HUES6 (cell line): Measurements from ENCODE around the gene ZNF680.

Experiments used
- H3K27ac ChIP-seq: 2 replicates; pipeline ENCODE4 v1.7.0; 2013; ENCODE audit warnings: low read depth, mild to moderate bottlenecking, low read length, inconsistent platforms
- H3K27me3 ChIP-seq: 2 replicates; pipeline ENCODE4 v1.6.1; 2013; ENCODE audit warnings: low read length; ENCODE audit not compliant: control insufficient read depth, insufficient read depth
- H3K36me3 ChIP-seq: 2 replicates; pipeline ENCODE4 v1.6.1; 2013; ENCODE audit warnings: low read length; ENCODE audit not compliant: control insufficient read depth, insufficient read depth
- H3K4me1 ChIP-seq: 2 replicates; pipeline ENCODE4 v1.6.1; 2013; ENCODE audit warnings: low read length; ENCODE audit not compliant: control insufficient read depth, insufficient read depth
- H3K4me3 ChIP-seq: 2 replicates; pipeline ENCODE4 v1.5.1; 2013; ENCODE audit warnings: low read depth, low read length
- H3K9ac ChIP-seq: one replicate; pipeline ENCODE4 v1.6.1; 2013; ENCODE audit warnings: mild to moderate bottlenecking, low read length
- H3K9me3 ChIP-seq: 2 replicates; pipeline ENCODE4 v1.6.1; 2013; ENCODE audit warnings: low read depth, low read length; ENCODE audit not compliant: control insufficient read depth, insufficient read depth

ZNF680 gene

DNA sequence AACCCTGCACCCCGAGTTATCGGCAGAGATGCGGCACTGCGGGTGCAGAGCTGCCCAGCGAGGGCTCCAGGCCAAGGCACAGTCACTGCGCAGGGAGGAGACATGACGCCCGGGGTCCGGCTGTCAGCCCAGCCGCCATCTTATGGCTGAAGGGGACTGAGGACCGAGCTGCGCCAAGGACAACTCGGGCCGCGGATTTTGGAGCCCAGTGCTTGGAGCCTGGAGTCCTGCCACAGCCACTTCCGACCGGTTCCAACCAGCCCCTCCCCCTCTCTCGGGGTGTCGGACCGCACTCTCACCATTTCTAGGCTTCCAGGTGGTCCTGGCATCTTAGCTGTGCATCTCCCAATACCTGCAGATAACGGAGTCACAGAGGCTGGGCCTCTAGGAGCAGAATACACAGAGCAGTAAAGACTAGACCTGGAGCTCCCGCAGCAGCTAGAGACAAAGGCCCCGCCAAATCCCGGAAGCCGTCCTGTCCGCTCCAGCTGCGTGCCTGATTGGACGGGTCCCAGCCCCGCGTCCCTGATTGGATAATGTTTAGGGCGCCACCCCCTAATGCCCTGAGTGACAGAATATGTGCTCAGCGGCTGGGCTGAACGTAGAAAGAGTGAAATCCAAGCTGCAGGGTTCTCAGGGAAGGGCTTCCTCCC is at the start of gene ZNF680:
Gene ZNF680 (minus strand): TSS at position 446 of the 653 bp plus-strand sequence. CDS start 117 bp downstream, at position 329.
- Histone ChIP-seq H3K9me3 (peaks cover 29% of the 10 kb centered on the region), H3K36me3 (no peaks in the 10 kb centered on the region), H3K9ac (peak within 1 kb of the TSS; percentile 91), H3K27me3 (no peaks in the 10 kb centered on the region), H3K4me1 (no peaks in the 10 kb centered on the region), H3K4me3 (peak within 1 kb of the TSS; percentile 91), H3K27ac (peak within 1 kb of the TSS; percentile 61; the same call in 1 of the 2 replicates)

GRCh38 chr7:64612452-64612851 is 49.6 kb upstream of the ZNF680 start:
- Histone ChIP-seq H3K36me3 (peaks cover 3% of the 10 kb centered on the region; the same call in 1 of the 2 replicates), H3K4me3 (no peak overlapping the region), H3K9me3 (peaks cover 94% of the 10 kb centered on the region), H3K27ac (no peak overlapping the region), H3K4me1 (no peaks in the 10 kb centered on the region), H3K27me3 (no peaks in the 10 kb centered on the region), H3K9ac (no peak overlapping the region)

GRCh38 chr7:64611717-64612116 is 48.8 kb upstream of the ZNF680 start:
- Histone ChIP-seq H3K9me3 (peaks cover 90% of the 10 kb centered on the region), H3K4me3 (no peak overlapping the region), H3K27ac (no peak overlapping the region)

GRCh38 chr7:64610997-64611396 is 48.1 kb upstream of the ZNF680 start:
- Histone ChIP-seq H3K9me3 (peaks cover 89% of the 10 kb centered on the region), H3K4me1 (no peaks in the 10 kb centered on the region), H3K27ac (no peak overlapping the region), H3K27me3 (no peaks in the 10 kb centered on the region), H3K36me3 (peaks cover 3% of the 10 kb centered on the region; the same call in 1 of the 2 replicates), H3K4me3 (no peak overlapping the region), H3K9ac (no peak overlapping the region)

More at GRCh38 chr7:64611717-64612116, 48.8 kb upstream of the ZNF680 start:
- H3K4me1 ChIP-seq = no peaks in the 10 kb centered on the region
- no peaks in the 10 kb centered on the region for H3K27me3 ChIP-seq
- H3K36me3 ChIP-seq = peaks cover 3% of the 10 kb centered on the region; the same call in 1 of the 2 replicates
- no peak overlapping the region for H3K9ac ChIP-seq

- no peaks in the 10 kb centered on the region for H3K27me3 ChIP-seq
- H3K27ac ChIP-seq = no peak overlapping the region
- H3K36me3 ChIP-seq = peaks cover 3% of the 10 kb centered on the region; the same call in 1 of the 2 replicates
- no peak overlapping the region for H3K9ac ChIP-seq
- H3K9me3 ChIP-seq = peaks cover 87% of the 10 kb centered on the region
- no peak overlapping the region for H3K4me3 ChIP-seq
- H3K4me1 ChIP-seq = no peaks in the 10 kb centered on the region
These were observed 45.4 kb upstream of the ZNF680 start for GRCh38 chr7:64608116-64608910.

DNA sequence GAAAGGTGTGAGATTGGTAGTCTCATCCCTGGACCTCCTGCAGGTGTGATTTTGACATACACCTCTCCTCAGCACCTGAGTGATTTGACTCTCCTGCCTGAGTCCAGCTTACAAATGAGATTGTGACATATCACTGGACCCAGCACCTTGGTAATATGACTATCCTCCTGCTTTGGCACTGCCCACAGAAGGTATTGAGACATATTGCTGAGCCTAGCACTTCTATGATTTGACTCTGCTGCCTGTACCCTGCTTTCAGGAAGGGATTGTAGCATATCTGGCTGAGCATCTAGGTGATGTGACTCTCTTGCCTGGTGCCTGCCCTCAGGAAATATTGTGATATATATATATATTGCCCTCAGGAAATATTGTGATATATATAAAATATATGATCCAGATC is 43.5 kb upstream of the ZNF680 start:
- Histone ChIP-seq H3K4me1 (no peaks in the 10 kb centered on the region), H3K27me3 (no peaks in the 10 kb centered on the region), H3K9ac (no peak overlapping the region), H3K4me3 (no peak overlapping the region), H3K36me3 (peaks cover 6% of the 10 kb centered on the region; the same call in 1 of the 2 replicates), H3K9me3 (peaks cover 88% of the 10 kb centered on the region), H3K27ac (no peak overlapping the region)

GRCh38 chr7:64603271-64603670 is 40.4 kb upstream of the ZNF680 start:
- Histone ChIP-seq H3K27ac (no peak overlapping the region), H3K9me3 (peaks cover 88% of the 10 kb centered on the region), H3K27me3 (no peaks in the 10 kb centered on the region), H3K4me3 (no peak overlapping the region), H3K9ac (no peak overlapping the region), H3K4me1 (no peaks in the 10 kb centered on the region), H3K36me3 (peaks cover 6% of the 10 kb centered on the region; the same call in 1 of the 2 replicates)

GRCh38 chr7:64602518-64602917 is 39.6 kb upstream of the ZNF680 start:
- no peaks in the 10 kb centered on the region for H3K27me3 ChIP-seq
- no peak overlapping the region for H3K9ac ChIP-seq
- H3K4me1 ChIP-seq = no peaks in the 10 kb centered on the region
- H3K36me3 ChIP-seq = peaks cover 2% of the 10 kb centered on the region; the same call in 1 of the 2 replicates
- H3K27ac ChIP-seq = no peak overlapping the region
- no peak overlapping the region for H3K4me3 ChIP-seq
- peaks cover 85% of the 10 kb centered on the region for H3K9me3 ChIP-seq

DNA sequence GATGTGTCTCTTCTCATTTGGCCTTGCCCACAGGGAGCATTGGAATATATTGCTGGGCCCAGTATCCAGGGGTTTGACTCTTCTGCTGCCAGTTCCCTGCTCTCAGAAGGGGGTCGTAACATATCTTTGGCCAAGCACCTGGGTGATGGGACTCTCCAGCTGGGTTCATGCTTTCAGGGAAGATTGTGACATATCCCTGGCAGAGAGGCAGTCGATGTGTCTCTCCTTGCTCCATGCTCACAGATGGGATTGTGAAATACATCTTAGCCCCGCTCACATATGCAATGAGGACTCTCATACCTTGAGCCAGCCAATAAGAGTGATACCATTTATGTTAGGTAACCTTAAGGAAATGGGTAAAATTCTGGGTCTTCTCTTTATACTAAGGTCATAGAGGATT is 39.2 kb upstream of the ZNF680 start:
- Histone ChIP-seq H3K27me3 (no peaks in the 10 kb centered on the region), H3K36me3 (peaks cover 2% of the 10 kb centered on the region; the same call in 1 of the 2 replicates), H3K4me3 (no peak overlapping the region), H3K9ac (no peak overlapping the region), H3K27ac (no peak overlapping the region), H3K4me1 (no peaks in the 10 kb centered on the region), H3K9me3 (peaks cover 84% of the 10 kb centered on the region)

DNA sequence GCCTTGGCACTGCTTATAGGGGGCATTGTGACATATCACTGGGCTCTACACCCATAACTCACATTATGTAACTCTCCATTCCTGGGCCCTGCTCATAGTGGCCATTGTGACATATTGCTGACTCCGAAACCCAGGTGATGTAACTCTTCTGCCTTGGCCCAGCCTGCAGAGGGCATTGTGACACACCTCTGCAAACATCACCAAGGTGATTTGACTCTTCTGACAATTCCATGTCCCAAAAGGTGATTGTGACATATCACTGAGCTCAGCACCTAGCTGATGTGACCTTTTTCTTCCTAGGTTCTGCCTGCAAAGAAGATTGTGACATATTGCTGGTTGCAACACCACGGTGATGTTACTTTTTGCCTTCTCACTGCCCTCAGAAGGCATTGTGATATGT is 36.5 kb upstream of the ZNF680 start:
- H3K36me3 ChIP-seq = peaks cover 2% of the 10 kb centered on the region; the same call in 1 of the 2 replicates
- peaks cover 72% of the 10 kb centered on the region for H3K9me3 ChIP-seq
- no peak overlapping the region for H3K9ac ChIP-seq
- H3K4me3 ChIP-seq = no peak overlapping the region
- H3K27me3 ChIP-seq = no peaks in the 10 kb centered on the region
- no peaks in the 10 kb centered on the region for H3K4me1 ChIP-seq
- H3K27ac ChIP-seq = no peak overlapping the region

DNA sequence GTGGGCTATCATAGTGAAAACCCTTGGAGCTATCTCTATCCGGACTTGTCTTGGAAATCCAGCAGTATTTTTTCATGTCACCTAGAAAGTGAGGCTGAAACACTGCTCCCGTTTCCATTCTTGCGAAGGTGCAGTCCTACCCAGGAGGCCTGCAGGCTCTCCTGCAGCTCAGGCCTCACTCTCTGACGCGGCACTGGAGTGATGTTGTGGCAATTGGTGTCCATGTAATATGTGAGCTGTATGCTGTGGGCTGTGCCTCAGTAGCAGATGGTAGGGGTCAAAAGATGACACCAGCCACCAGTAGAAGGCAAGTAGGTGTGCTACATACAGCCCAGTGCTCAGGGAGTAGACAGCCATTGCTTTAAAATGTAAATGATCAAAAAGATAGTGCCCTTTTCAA is 28.1 kb upstream of the ZNF680 start:
- no peaks in the 10 kb centered on the region for H3K36me3 ChIP-seq
- no peak overlapping the region for H3K9ac ChIP-seq
- H3K9me3 ChIP-seq = peaks cover 46% of the 10 kb centered on the region
- no peak overlapping the region for H3K4me3 ChIP-seq
- no peaks in the 10 kb centered on the region for H3K4me1 ChIP-seq
- no peaks in the 10 kb centered on the region for H3K27me3 ChIP-seq
- H3K27ac ChIP-seq = no peak overlapping the region
